HG03108 (cell line): ENCODE results near the gene PDCD1.
"Not testable (repeated sequence)": the region's sequence is repeated elsewhere in the genome, so short reads cannot be mapped to it uniquely, and the experiment has no call there.

Experiments
- ATAC-seq: cut with Tn5 transposase; IDR thresholded peaks from one replicate; pipeline ENCODE4 v1.9.1; 2021; ENCODE audit warnings: moderate library complexity; ENCODE audit not compliant: unreplicated experiment

Gene PDCD1

DNA sequence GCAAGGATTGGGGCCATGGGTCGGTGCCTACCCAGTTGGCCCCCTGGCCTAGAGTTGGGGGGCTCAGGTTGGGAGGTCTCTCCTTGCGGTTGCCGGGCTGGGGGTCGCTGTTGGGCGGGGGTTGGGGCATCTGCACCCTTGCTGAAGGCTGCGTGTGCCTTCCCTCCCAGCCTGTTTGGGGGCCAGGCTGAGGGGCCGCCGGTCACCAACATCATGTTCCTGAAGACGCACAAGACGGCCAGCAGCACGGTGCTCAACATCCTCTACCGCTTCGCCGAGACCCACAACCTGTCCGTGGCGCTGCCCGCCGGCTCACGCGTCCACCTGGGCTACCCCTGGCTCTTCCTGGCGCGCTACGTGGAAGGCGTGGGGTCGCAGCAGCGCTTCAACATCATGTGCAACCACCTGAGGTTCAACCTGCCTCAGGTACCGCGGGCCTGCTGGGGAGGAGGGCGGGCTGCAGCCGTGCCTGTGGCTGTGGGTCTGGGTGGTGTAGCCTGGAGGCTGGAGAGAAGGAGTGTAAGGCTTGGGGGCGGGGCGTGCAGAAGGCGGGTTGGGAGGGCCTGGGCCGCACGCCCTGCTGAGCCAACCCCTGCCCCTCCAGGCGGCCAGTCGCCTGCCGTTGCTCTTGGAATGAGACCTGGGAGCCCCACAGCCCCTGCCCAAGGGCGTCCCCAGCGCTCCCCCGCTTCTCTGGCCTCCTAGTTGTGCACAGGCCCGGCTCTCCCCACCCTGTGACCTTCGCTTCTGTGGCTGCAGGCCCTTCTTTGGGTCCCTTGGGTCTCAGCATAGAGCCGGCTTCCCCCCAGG is 56.9 kb downstream of the PDCD1 start:
- ATAC-seq: no peak

DNA sequence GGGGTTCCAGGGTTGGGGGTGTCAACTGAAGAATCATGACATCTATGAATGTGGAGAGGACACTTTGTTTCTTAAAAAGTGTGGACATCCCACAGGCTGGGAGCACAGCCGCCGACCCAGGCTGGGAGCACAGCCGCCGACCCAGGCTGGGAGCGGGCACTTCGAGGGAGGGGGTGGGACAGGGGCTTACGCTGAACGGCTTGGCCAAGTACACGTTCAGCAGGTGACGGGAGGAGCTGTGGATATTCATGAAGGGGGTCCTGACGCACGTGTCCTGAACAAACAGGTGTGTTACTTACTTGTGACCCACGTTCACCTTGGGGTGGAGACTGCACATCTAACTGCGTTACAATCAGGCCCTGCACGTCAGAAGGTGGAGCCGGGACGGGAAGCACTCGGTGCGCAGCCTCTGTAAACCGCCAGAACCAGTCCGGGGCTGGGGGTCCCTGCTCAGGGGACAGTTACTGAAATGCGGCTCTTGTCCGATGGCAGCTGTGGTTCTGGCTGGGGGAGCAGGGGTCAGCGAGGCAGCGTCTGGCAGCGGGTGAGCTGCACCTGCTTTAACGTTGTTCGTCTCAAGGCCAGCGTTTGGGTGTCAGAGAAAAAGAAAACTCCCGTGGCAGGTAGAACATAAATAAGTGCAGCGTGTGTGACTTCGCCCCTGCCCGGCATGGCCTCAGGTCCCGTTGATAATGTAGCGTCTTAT is 58.3 kb downstream of the PDCD1 start:
- not testable (repeated sequence) for ATAC-seq
